ENCODE data around the gene NEU2. TPM values are rescaled to one million over a fixed set of nuclear protein-coding genes. Genes with fewer than 3 reads are reported as not detected.

The NEU2 gene
- total and polyA plus RNA-seq, 7 donors, result not detected

- H3K9me3 ChIP-seq, result no peaks in the 10 kb centered on the region
- no peak for ATAC-seq
- intact Hi-C loops (cut with DNase I), result no loop called here
- TF ChIP-seq, protein P1, sequence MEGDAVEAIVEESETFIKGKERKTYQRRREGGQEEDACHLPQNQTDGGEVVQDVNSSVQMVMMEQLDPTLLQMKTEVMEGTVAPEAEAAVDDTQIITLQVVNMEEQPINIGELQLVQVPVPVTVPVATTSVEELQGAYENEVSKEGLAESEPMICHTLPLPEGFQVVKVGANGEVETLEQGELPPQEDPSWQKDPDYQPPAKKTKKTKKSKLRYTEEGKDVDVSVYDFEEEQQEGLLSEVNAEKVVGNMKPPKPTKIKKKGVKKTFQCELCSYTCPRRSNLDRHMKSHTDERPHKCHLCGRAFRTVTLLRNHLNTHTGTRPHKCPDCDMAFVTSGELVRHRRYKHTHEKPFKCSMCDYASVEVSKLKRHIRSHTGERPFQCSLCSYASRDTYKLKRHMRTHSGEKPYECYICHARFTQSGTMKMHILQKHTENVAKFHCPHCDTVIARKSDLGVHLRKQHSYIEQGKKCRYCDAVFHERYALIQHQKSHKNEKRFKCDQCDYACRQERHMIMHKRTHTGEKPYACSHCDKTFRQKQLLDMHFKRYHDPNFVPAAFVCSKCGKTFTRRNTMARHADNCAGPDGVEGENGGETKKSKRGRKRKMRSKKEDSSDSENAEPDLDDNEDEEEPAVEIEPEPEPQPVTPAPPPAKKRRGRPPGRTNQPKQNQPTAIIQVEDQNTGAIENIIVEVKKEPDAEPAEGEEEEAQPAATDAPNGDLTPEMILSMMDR (IDR thresholded peaks at IDR 0.05), result no peak
- no peaks in the 10 kb centered on the region for H3K27me3 ChIP-seq (ENCODE audit: insufficient read depth in 3 of 3, low read length in 2 of 3)
- H3K4me3 ChIP-seq, result no peak overlapping the region
- no peak overlapping the region for H3K27ac ChIP-seq
- H3K4me1 ChIP-seq, result no peaks in the 10 kb centered on the region
- DNase-seq, result no peak
- no peaks in the 10 kb centered on the region for H3K36me3 ChIP-seq (ENCODE audit: insufficient read depth in 1 of 2, low read depth in 1 of 2)
- 93 to 97% (median 97%) methylated on average over 23 of the region's 23 CpGs for WGBS, 3 donors
Measured at GRCh38 chr2:233035426-233036161, 3.1 kb downstream of the NEU2 start.

DNA sequence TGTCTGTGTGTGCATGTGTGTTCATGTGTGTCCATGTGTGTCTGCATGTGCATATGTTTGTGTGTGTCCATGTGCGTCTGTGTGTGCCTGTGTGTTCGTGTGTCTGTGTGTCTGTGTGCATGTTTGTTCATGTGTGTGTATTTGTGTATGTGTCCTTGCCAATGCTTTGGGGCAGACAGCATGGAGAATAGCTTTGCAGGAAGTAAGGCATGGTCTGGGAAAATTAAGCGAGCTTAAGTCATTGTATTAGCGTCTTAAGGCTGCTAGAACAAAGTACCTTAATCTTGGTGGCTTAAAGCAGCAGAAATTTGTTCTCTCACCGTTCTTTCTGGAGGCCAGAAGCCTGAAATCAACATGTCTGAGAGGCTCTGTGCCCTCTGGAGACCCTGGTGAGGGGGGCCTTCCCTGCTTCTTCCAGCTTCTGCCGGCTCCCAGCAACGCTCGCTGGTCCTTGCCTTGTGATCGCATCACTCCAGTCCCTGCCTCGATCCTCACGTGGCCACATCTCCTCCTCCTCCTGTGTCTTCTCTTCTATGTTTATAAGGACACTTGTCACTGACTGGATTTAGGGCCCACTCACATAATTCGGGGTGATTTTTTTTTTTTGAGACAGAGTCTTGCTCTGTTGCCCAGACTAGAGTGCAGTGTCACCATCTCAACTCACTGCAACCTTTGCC, 3.8 kb downstream of the NEU2 start:
- no peaks in the 10 kb centered on the region for H3K36me3 ChIP-seq (ENCODE audit: insufficient read depth in 1 of 2, low read depth in 1 of 2)
- H3K27me3 ChIP-seq (ENCODE audit: insufficient read depth in 3 of 3, low read length in 2 of 3), result no peaks in the 10 kb centered on the region
- ATAC-seq (no peak), DNase-seq (no peak)
- TF ChIP-seq, protein P1 (IDR thresholded peaks at IDR 0.05), result no peak
- WGBS, 3 donors, result 81 to 86% (median 85%) methylated on average over 12 of the region's 12 CpGs
- H3K27ac ChIP-seq, result no peak overlapping the region
- H3K4me3 ChIP-seq, result no peak overlapping the region
- H3K9me3 ChIP-seq, result no peaks in the 10 kb centered on the region
- H3K4me1 ChIP-seq, result no peaks in the 10 kb centered on the region
- intact Hi-C loops (cut with DNase I), result no loop called here

DNA sequence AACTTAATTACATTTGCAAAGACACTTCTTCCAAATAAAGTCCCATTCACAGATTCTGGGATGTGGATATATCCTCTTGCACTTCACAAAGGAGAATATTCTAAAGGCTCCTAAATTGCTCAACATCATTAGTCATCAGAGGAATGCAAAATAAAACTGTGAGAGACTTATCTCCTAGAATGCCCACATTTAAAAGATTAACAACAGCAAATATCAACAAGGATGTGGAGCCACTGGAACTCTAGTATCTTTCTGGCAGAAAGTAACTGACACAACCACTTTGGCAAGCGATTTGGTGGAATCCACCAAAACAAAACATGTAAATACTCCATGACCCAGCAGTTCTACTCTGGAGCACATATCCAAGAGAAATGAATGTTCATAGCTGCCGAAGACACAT, 4.6 kb downstream of the NEU2 start:
- Histone ChIP-seq H3K4me3 (no peak overlapping the region), H3K27ac (no peak overlapping the region), H3K36me3 (ENCODE audit: insufficient read depth in 1 of 2, low read depth in 1 of 2) (no peaks in the 10 kb centered on the region), H3K4me1 (no peaks in the 10 kb centered on the region), H3K9me3 (no peaks in the 10 kb centered on the region), H3K27me3 (ENCODE audit: insufficient read depth in 3 of 3, low read length in 2 of 3) (no peaks in the 10 kb centered on the region)
- DNase-seq (no peak), ATAC-seq (no peak)
- intact Hi-C loops (cut with DNase I), result no loop called here
- TF ChIP-seq, protein P1 (IDR thresholded peaks at IDR 0.05), result no peak
- 75 to 82% (median 80%) methylated on average over 2 of the region's 2 CpGs for WGBS, 3 donors

DNA sequence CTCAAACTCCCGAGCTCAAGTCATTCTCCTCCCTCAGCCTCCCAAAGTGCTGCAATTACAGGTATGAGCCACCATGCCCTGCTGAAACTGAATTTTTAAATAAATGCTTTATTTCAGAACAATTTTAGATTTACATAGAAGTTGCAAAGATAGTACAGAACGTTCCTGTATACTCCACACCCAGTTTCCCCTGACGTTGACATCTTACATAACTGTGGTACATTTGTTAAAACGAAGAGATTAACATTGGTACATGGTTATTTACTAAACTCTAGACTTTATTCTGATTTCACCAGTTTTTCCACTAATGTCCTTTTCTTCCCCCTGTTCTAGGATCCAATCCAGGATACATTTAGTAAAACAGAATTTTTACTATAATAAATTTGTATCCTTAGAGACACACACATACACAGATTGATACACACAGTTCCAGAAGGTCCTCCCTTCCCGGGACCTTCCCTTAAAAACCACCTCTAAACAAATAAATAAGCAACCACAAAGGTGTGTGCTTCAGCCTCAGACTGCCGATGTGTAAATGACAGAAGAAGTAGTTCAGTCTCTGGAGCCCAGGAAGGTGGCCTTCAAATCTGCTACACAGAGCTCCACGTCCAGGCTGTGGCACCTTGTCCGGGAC, 6.9 kb downstream of the NEU2 start:
- 70 to 88% (median 75%) methylated on average over 8 of the region's 8 CpGs for WGBS, 3 donors
- ATAC-seq, result no peak
- intact Hi-C loops (cut with DNase I), result no loop called here
- no peaks in the 10 kb centered on the region for H3K9me3 ChIP-seq
- no peaks in the 10 kb centered on the region for H3K27me3 ChIP-seq (ENCODE audit: insufficient read depth in 3 of 3, low read length in 2 of 3)
- H3K36me3 ChIP-seq (ENCODE audit: insufficient read depth in 1 of 2, low read depth in 1 of 2), result no peaks in the 10 kb centered on the region
- H3K27ac ChIP-seq, result no peak overlapping the region
- no peaks in the 10 kb centered on the region for H3K4me1 ChIP-seq
- TF ChIP-seq, protein P1 (IDR thresholded peaks at IDR 0.05), result no peak
- no peak overlapping the region for H3K4me3 ChIP-seq
- DNase-seq, result no peak
